GM13977 (cell line): Measurements from ENCODE around the gene PLEKHG2.

Source experiments
- DNase-seq: peaks from one replicate; pipeline ENCODE4 v3.0.0; 2012; ENCODE audit warnings: low spot score
- in situ Hi-C: fragments of 300-500 bp; cut with MboI; formaldehyde crosslinking; loops from one replicate; pipeline ENCODE4 v1.12.0; 2022; ENCODE audit warnings: low sequenced_read_pairs, low pct_unique_long_range_greater_than_20kb, mixed read lengths, inconsistent platforms; ENCODE audit not compliant: unreplicated experiment
- TF ChIP-seq, protein P1 (sequence below): IDR thresholded peaks from 2 replicates; pipeline ENCODE4 v1.5.1; 2012; ENCODE audit warnings: mild to moderate bottlenecking, control low read depth; ENCODE audit not compliant: insufficient read depth; ENCODE audit errors: extremely low read depth, missing control alignments

Gene PLEKHG2

DNA sequence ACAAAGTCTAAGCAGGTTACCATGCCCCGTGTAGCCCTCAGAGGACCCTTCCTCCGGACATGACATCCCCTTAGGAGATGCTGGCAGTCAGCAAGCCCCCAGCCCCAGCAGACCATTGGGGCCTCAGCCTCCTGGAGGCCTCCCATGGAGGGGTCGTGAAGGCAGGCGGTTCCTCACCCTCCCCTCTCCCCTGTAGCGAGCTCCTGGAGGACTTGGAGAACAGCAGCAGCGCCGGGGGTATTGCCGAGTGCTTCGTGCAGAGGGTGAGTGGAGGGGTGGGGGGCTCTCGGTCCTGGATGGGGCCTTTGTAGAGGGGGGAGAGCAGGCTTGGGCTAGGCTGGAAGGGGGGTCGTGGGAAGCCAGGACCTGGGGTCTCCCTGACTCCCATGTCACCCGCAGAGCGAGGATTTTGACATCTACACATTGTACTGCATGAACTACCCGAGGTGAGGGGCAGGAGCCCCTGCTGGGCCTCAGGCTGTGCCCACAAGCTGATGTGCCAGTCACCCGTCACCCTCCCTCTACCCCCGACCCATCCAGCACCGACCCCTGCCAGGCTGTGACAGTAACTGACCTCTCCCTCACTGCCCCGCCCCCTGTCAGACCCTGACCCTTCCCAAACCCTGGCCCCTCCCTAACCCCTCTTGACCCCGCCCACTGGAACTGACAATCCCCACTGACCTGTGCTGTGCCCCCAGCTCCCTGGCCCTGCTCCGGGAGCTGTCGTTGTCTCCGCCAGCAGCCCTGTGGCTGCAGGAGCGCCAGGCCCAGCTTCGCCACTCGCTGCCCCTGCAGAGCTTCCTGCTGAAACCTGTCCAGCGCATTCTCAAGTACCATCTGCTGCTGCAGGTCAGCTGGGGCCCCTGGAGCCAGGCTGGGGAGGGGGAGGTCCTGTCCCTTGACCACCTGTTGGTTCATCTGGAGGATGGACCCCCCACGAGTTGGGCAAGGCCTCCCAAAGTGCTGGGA lies 4.0 kb downstream of the PLEKHG2 start:
- TF ChIP-seq, protein P1, sequence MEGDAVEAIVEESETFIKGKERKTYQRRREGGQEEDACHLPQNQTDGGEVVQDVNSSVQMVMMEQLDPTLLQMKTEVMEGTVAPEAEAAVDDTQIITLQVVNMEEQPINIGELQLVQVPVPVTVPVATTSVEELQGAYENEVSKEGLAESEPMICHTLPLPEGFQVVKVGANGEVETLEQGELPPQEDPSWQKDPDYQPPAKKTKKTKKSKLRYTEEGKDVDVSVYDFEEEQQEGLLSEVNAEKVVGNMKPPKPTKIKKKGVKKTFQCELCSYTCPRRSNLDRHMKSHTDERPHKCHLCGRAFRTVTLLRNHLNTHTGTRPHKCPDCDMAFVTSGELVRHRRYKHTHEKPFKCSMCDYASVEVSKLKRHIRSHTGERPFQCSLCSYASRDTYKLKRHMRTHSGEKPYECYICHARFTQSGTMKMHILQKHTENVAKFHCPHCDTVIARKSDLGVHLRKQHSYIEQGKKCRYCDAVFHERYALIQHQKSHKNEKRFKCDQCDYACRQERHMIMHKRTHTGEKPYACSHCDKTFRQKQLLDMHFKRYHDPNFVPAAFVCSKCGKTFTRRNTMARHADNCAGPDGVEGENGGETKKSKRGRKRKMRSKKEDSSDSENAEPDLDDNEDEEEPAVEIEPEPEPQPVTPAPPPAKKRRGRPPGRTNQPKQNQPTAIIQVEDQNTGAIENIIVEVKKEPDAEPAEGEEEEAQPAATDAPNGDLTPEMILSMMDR = no peak
- DNase-seq = peak; percentile 19
- in situ Hi-C loops = no loop called here

DNA sequence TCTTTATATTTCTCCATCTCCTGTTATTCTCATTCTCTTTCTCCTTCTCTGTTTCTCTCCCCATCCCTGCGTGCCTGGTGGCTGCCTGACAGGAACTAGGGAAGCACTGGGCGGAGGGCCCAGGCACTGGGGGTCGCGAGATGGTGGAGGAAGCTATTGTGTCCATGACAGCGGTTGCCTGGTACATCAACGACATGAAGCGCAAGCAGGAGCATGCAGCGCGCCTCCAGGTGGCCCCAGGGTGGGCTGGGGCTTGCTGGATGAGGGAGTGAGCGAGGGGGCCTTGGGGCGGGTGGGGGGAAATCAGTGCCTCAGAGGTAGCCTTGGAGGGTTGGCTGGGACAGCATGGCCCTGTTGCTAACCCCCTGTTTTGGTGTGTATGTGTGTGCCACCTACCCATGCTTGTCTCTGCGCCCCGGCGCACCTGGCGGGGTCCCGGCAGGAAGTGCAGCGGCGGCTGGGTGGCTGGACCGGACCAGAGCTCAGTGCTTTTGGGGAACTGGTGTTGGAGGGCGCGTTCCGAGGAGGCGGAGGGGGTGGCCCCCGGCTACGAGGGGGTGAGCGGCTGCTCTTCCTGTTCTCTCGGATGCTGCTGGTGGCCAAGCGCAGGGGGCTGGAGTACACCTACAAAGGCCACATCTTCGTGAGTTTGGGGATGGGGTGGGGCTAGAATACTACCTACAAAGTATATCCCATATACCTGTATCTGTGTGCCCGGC lies 5.2 kb downstream of the PLEKHG2 start:
- in situ Hi-C loops = no loop called here
- TF ChIP-seq, protein P1 = no peak
- no peak for DNase-seq

DNA sequence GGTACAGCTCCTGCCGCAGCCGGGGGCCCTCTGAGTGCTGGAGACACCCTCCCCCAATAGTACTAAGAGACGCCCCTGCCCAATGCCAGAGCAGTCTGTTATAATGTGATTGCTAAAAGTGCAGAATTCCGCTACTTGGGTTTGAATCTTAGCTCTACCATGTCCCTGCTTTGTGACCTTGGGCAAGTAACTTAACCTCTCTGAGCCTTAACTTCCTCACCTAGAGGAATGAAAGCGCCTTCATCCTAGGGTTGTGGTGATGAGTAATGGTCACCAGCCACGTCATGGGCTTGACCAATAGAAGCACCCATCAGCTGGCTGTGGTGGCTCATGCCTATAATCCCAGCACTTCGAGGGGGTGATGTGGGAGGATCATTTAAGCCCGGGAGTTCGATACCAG lies 6.5 kb downstream of the PLEKHG2 start:
- in situ Hi-C loops = no loop called here
- TF ChIP-seq, protein P1 = no peak
- DNase-seq = no peak

DNA sequence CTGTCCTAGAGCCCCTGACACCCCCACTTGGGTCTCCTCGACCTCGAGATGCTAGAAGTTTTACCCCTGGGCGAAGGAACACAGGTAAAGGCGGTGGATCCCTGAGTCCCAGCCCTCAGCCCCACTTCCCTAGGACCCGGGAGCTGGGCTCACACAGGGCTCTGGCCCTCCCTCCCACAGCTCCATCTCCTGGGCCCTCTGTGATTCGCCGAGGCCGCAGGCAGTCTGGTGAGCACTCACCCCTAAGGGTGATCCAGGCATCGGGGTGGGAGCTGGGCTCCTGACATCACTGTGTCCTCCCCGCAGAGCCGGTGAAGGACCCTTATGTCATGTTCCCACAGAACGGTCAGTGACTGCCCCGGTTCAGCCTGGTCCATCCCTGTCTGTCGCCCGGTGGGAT lies 8.3 kb downstream of the PLEKHG2 start:
- DNase-seq = no peak
- TF ChIP-seq, protein P1 = no peak
- in situ Hi-C loops = no loop called here

DNA sequence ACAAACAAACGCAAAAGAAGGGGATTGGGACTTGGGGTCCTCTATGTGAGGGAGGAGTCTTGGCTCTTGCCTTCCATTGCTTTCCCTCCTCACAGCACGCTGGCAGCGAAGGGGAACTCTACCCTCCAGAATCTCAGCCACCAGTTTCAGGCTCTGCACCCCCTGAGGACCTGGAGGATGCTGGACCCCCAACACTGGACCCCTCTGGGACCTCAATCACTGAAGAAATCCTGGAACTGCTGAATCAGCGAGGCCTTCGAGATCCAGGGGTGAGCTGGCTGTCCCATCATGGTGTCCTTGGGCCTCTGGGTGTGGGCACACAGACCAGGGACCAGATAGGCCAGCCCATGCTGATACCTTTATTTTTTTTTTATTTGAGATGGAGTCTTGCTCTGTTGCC lies 9.6 kb downstream of the PLEKHG2 start:
- TF ChIP-seq, protein P1 = no peak
- in situ Hi-C loops = no loop called here
- DNase-seq = no peak

DNA sequence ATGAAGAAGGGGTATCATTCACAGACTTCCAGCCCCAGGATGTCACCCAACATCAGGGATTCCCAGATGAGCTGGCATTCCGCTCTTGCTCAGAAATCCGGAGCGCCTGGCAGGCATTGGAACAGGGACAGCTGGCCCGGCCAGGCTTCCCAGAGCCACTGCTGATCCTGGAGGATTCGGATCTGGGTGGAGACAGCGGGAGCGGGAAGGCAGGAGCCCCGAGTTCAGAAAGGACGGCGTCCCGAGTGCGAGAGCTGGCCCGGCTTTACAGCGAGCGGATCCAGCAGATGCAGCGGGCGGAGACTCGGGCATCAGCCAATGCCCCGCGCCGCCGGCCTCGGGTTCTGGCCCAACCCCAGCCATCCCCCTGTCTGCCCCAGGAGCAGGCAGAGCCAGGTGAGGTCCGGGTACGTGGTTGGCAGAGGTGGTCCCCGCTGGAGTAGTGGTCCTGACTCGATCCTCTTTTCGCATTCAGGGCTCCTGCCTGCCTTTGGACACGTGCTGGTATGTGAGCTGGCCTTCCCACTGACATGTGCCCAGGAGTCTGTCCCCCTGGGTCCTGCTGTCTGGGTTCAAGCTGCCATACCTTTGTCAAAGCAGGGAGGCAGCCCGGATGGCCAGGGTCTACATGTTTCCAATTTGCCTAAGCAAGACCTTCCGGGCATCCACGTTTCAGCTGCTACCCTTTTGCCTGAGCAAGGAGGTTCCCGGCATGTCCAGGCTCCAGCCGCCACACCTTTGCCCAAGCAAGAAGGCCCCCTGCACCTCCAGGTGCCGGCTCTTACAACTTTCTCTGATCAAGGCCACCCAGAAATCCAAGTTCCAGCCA lies 11.0 kb downstream of the PLEKHG2 start:
- TF ChIP-seq, protein P1 = no peak
- DNase-seq = no peak
- in situ Hi-C loops = no loop called here
